ENCODE results near the gene USP16. TPM values are rescaled to one million over a fixed set of nuclear protein-coding genes. Genes with fewer than 3 reads are reported as not detected.
A peak's percentile ranks its signal among the peaks of the same experiment; 100 is the strongest.

Gene USP16
- total RNA-seq, 2 donors from 2014 or later = 29.0 to 35.6 TPM

DNA sequence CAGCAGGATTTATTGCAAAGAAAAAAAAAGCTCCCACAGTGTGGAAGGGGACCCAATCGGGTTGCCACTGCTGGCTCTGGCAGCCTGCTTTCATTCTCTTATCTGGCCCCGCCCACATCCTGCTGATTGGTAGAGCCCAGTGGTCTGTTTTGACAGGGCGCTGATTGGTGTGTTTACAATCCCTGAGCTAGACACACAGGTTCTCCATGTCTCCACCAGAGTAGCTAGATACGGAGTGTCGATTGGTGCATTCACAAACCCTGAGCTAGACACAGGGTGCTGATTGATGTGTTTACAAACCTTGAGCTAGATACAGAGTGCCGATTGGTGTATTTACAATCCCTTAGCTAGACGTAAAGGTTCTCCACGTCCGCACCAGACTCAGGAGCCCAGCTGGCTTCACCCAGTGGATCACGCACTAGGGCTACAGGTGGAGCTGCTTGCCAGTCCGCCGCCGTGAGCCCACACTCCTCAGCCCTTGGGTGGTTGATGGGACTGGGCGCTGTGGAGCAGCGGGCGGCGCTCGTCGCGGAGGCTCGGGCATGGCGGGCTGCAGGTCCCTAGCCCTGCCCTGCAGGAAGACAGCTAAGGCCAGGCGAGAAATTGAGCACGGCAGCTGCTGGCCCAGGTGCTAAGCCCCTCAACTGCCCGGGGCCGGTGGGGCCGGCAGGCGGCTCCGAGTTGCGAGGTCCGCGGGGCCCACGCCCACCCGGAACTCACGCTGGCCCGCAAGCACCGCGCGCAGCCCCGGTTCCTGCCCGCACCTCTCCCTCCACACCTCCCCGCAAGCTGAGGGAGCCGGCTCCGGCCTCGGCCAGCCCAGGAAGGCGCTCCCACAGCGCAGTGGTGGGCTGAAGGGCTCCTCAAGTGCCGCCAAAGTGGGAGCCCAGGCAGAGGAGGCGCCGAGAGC, 52.5 kb downstream of the USP16 start:
- intact Hi-C loops (cut with DNase I) = loop anchor here in 1 of 2 donors (5.0 kb wide), 1 partner anchor 225 kb away; no protein-coding TSS in a partner anchor
- ATAC-seq (peak in 1 of 2 donors; percentile 1), DNase-seq (peak; percentile 80)

DNA sequence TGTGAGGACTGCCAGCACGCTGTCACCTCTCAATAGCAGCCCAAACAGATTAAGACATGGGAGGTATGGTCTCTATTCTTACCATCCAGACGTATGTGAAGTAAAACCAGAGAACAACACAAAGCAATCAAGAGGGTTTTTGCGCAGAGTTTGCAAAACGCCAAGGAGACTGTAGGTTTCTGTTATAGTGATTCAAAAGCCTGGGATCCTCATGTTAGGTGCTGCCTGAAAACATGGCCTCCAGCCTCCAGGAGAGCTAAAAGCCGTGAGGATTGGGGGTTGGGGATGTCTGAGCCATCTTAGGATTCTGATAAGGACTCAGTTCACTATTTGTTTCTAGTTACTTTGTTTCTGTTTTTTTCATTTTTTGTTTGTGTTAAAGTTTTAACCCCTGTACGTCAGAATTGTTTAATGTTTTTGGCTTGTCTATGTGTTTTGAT, 53.2 kb downstream of the USP16 start:
- intact Hi-C loops (cut with DNase I) = loop anchor here in 1 of 2 donors (5.0 kb wide), 1 partner anchor 225 kb away; no protein-coding TSS in a partner anchor
- ATAC-seq = no peak
- no peak for DNase-seq

DNA sequence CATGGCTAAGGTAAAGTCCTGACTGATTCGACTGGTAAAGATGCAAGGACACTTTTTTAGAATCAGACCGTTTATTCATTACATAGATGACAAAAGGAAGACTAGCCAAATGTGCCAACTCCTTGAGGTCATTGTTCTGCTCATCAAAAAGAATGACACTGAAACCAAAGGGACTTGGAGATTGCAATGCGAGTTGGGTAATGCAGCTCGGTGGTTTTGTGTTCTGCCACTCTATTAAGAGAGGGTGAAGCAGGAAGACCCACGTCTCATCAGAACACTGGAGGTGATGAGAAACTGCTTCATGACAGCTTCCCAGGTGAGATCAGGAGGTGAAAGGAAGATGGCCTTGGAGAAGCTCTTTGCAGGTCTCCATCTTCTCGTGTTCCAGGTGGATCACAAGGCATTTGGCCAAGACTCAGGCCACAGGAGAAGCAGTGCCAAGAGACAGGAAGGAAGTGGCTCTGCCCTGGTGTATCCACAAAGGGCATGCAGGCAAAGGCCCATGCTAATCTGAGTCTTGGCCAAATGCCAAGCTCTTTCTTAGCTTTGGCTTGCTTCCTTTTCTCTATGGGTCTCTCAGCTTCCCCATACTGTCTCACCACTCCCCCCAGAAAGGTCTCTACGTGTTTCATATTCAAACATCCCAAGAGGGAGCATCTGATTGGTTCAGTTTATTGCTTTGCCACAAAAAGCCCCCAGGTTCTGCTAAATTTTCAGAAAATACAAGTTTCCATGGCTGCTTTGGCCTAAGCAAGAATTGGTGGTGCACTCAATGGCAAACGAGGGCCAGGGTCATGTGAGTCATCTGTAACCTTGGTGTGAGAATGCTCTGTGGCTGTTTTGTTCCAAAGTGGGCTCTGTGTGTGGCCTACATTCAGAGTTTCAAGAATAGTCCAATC, 54.6 kb downstream of the USP16 start:
- intact Hi-C loops (cut with DNase I) = loop anchor here in 1 of 2 donors (5.0 kb wide), 1 partner anchor 223 kb away; no protein-coding TSS in a partner anchor
- no peak for DNase-seq
- ATAC-seq = peak in 1 of 2 donors; percentile 29

DNA sequence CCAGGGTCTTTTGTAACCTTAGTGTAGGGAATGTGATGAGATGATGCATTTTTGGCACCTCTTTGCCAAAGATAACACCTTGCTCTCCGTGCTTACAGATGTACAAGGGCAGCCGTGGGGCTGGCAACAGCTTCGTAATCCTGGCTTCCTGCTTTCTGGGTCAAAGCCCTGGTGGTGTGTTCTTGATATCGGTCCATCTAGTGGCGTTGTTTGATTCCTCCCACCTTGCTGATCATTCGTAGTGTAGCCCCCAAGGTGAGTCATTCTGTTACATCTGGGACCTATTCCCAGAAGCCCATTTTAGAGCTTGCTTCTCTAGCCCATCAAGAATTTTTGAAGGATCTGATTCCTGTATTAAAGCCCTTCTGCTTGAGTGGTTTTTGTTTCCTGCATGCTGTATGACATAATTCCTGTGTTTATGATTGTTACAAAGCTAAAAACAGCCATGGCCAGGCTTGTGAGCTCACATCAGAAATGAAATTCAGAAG, 56.0 kb downstream of the USP16 start:
- ATAC-seq = peak; percentile 24 to 38
- intact Hi-C loops (cut with DNase I) = loop anchor here in 1 of 2 donors (5.0 kb wide), 1 partner anchor 77 kb away; no protein-coding TSS in a partner anchor
- no peak for DNase-seq

DNA sequence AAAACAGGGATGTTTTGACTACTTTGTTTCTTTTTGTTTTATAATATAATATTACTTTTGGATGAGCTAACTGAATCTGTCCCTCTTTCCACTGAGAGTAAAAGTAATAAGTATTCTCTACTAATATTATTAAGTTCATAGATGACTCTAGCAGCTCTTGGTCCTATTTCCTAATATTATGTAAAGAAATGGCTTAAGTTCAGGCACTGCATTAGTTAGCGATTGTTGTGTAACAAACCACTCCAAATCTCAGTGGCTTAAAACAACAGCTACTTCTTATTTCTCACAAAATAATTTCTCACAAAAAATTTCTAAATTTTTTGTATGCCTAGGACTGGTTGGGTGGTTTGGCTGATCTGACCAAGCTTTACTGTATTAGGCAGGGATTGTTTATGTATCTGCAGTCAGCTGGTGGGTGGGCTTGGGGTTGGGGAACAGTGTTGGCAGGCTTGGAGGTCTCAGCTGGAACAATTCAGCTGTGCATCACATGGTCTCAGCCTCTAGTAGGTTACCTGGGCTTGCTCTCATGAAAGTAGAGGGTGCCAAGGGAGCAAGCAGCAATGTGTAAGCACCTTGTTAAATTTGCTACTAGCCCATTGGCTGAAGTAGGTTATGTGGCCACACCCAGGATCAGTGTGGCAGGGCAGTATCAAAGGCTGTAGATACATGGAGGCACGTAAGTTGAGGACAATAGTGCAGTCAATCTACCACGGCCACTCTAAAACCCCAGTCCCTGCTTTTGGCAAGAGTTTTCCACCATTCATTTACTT, 57.8 kb downstream of the USP16 start:
- ATAC-seq = no peak
- intact Hi-C loops (cut with DNase I) = loop anchor here in 1 of 2 donors (5.0 kb wide), 1 partner anchor 75 kb away; no protein-coding TSS in a partner anchor
- DNase-seq = no peak

DNA sequence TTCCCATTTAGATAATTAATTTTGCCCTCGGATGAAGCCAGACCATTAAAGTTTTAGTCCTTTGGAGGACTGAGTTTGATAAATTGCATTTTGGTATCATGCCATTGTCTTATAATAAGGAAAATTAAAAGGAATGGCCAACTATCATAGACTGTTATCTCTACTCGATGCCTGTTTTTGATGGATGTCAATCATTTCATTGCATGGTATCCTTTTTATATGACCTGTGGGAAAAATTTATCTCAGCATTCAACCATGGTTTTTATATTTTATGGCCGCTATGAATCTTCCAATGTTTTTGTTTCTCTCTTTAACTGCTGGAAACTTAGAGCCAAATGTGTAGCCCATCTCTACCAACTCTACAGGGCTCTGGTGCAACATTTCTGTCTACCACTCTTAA, 58.8 kb downstream of the USP16 start:
- DNase-seq = no peak
- no peak for ATAC-seq
- intact Hi-C loops (cut with DNase I) = loop anchor here in 1 of 2 donors (5.0 kb wide), 1 partner anchor 74 kb away; no protein-coding TSS in a partner anchor

DNA sequence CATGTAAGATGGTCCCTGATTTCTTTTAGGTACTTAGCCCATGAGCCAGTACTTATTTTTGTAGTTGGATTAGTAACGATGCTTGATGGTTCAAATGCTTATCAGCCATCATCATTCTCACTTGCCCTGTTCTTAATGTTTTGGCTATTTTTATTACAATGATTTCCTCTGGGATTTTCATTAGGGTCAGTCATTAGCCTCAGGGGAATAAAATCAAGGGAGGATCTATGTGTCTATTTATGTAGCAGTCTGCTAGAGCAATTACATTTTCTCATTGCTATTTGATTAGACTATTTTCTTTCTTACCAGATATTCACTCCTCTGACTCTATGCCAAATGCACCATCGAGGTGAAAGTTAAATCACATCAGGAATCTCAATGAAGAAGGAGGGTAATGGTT, 59.9 kb downstream of the USP16 start:
- intact Hi-C loops (cut with DNase I) = loop anchor here in 1 of 2 donors (5.0 kb wide), 1 partner anchor 73 kb away; no protein-coding TSS in a partner anchor
- DNase-seq = no peak
- no peak for ATAC-seq

DNA sequence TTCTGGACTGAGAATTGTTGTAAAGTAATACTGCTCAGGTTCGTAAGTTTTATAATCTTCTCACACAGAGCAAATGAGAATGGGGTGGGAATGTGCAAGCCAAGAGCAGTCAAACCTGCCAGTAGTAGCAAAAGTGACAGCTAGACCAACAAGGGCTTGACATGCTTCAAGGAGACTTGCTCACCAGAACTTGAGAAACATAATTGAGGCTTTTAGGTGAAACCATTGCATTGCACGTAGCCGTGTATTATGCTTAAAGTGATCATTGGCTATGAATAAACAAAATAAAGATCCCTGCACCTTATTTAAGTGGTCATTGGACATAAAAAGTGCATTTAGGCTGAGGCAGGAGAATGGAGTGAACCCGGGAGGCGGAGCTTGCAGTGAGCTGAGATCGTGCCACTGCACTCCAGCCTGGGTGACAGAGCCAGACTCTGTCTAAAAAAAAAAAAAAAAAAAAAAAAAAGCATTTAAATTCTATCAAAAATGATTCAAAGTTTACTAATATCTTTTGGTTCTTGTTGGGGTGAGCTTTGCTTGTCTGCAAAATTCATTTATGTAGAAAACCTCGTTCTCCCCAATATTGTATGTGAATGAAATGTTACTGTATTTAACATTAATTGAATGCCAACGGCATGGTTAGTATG, 60.8 kb downstream of the USP16 start:
- ATAC-seq (no peak), DNase-seq (no peak)
- intact Hi-C loops (cut with DNase I) = loop anchor here in 1 of 2 donors (5.0 kb wide), 1 partner anchor 287 kb away; no protein-coding TSS in a partner anchor

DNA sequence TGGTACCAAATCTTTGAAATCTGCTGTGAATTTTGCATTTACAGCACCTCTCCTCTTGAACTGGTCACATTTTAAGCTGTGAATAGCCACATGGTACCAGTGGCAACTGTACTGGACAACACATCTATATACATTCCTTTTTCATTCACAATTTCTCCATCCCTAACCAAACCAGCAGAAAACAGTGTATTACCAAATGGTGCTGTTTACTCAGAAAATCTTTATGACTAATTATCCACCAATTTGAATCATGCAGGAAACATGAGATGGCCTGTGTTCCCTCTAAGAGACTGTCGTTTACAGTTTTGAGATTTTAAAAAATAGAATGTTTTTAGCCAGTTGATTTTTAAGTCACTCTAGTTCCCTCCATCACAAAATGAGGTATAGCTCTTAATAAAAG, 66.6 kb downstream of the USP16 start:
- DNase-seq (no peak), ATAC-seq (peak in 1 of 2 donors; percentile 9)
- intact Hi-C loops (cut with DNase I) = loop anchor here (2.0 to 10.0 kb wide), 4 partner anchors 51 to 756 kb away; no protein-coding TSS in a partner anchor

DNA sequence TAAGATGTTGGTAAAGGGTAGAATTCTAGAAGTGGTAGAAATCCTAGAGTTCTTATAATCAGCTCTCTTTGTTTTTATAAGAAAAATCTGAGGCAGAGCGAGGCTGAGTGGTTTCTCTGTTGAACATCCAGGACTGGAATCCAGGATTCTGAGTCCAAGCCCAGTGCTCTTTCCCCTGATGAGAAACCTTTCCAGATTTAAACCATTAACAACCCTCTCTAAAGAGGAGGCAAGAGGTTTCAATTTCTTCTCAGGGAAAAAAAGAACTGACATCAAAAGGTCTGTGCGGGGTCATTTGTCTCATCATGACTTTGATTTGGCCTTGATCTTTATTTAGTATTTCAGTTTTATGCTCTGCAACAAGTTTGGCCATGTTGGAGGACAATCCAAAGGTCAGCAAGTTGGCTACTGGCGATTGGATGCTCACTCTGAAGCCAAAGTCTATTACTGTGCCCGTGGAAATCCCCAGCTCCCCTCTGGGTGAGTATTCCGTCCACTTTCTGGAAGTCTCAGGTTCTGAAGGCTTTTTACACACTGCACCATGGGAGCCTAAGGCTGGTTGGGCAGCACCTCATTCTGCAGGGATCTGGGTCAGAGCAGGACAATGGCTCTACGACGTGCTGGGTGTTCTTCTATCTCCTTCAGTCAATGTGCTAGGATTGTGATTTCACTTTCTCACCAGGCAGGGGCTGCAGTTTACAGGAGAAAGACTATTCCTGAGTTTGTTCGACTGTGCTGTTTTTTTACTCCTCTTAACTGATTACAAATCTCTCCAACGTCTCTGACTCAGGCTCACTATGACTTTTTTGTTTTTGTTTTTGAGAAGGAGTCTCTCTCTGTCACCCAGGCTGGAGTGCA, 67.9 kb downstream of the USP16 start:
- intact Hi-C loops (cut with DNase I) = loop anchor here (5.0 to 10.0 kb wide), 3 partner anchors 50 to 755 kb away; no protein-coding TSS in a partner anchor
- DNase-seq = no peak
- peak in 1 of 2 donors; percentile 31 for ATAC-seq

DNA sequence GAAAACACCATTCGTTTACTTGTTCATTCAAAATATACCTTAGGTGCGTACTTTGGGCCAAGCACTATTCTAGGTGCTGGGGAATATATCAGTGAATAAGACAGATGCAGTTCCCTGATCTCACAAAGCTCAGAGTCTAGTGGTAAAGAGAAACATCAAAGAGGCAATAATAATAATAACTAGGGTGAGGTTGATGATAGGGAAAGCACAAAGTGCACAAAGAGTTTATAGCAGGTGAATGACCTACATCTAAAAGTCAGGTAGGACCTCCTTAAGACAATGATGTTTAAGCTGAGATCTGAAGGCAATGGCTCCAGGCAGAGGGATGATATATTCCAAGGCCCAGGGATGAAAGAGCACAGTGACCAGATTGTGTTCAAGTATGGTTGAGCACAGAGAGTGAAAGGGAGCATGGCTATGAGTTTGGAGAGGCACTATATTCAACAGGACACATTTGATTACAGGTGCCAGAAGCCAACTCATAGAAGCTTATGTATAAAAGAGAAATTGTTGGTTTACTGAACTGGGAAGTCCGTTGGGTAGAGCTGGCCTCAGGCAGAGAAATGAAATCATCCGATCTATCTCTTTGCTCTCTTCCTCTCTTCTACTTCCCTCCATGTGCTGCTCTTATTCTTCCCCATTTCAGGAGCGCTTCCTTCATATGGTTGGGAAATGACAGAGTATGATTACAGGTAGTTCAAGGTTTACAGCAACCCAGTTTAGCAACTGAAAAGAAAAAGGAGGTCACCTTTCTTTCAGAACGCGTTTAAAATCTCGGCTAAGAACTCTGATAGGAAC, 71.9 kb downstream of the USP16 start:
- no peak for ATAC-seq

DNA sequence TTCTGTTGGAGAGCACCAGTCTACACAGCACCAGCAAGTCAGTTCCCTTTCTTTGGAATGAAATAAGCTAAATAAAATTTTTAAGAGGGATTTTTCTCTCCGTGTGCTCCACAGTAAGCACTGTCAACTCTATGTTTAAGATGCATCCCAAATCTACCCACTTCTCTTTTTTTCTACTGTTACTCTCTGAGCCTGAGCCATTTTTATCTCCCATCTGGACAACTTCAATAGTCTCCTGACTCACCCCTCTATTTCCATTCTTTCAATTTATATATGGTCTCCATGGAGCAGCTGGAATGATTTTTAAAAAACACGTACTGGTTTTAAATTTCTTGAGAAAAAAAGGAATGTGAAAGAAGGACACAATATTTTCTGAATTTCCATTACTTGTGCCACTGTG, 73.7 kb downstream of the USP16 start:
- intact Hi-C loops (cut with DNase I) = loop anchor here in 1 of 2 donors (10.0 kb wide), 1 partner anchor 57 kb away; no protein-coding TSS in a partner anchor
- no peak for ATAC-seq
- no peak for DNase-seq

More for the DNA sequence above, 71.9 kb downstream of the USP16 start:
- intact Hi-C loops (cut with DNase I) = loop anchor here in 1 of 2 donors (10.0 kb wide), 1 partner anchor 58 kb away; no protein-coding TSS in a partner anchor
- no peak for DNase-seq

DNA sequence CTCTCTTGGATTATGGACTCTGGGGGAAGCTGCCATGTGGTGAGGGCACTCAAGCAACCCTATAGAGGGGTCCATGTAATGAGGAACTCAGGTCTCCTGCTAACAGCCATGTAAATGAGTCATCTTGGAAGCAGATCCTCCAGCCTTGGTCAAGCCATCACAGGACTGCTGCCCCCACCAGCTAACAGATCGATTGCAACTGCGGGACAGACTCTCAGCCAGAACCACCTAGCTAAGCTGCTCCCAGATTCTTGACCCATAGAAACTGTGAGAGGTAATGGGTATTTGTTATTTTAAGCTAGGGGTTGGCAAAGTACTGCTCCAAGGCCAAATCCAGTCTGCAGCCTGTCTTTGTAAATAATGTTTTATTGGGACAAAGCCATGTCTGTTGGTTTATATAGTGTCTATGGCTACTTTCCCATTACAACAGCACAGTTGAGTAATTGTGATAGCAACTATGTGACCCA, 78.4 kb downstream of the USP16 start:
- intact Hi-C loops (cut with DNase I) = no loop called here
- DNase-seq (no peak), ATAC-seq (no peak)
